ENCODE measurements around the gene ARHGEF4. TPM values are rescaled to one million over a fixed set of nuclear protein-coding genes. Genes with fewer than 3 reads are reported as not detected.
"Not testable (repeated sequence)": the region's sequence is repeated elsewhere in the genome, so short reads cannot be mapped to it uniquely, and the experiment has no call there.

ARHGEF4 gene
- total and polyA plus RNA-seq, 5 donors, result 1.8 to 5.2 (median 2.8) TPM

DNA sequence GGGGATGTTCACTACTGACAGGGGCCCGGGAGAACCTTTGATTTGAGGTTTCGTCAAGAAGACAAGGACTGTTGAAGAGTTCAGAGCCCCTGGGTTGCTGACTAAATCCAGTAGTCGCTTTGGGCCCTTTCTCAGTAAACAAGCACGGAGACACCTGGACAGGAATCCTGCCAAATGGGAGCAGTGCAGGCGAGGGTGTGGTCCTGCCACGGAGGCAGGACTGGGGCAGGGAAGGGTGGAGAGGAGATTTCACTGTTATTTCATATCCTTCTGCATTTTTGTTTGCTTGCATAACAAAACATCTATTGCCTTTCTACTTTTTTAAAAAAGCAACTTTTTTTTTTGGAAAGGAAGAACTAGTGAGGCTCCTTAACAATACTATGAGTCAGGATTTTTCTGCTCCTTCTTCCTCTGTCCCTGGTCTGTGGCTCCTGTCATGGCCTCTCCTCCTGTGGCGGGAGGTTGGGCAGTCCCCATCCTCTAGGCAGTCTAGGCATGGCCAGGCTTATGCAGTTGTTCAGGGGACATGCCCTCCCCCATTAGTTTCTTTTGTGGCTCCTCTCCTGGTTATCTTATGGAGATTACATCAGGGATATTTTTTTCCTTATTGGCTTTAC is 57.7 kb downstream of the ARHGEF4 start:
- intact Hi-C loops (cut with DNase I), result no loop called here
- Histone ChIP-seq H3K4me1 (ENCODE audit: control insufficient read depth, insufficient read depth, low read length) (no peaks in the 10 kb centered on the region), H3K27me3 (ENCODE audit: control insufficient read depth, insufficient read depth) (no peaks in the 10 kb centered on the region), H3K4me3 (ENCODE audit: low read length) (no peak overlapping the region), H3K27ac (ENCODE audit: low read length) (no peak overlapping the region), H3K9me3 (ENCODE audit: control insufficient read depth, low read length) (no peaks in the 10 kb centered on the region)
- WGBS, result 75% methylated on average over 7 of the region's 7 CpGs
- no peak for DNase-seq
- no peak for ATAC-seq

DNA sequence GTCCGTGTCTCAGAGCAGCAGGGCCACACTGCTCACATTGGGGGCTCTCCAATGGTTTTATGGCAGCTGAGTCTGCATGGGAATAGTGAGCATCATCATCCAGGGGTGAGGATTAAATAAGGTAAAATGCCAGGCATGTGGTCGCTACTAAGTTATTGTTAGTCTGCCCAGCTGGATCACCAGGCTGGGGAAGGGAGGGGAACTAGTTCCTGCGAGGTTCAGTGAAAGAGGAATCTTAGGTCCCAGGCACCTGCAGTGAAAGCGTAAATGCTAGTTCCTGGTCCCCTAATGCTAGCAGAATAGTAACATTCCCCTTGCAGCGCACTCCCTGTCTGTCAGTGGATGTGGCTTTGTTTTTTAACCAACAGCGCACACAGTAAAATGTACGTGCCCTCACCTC is 60.1 kb downstream of the ARHGEF4 start:
- Histone ChIP-seq H3K9me3 (ENCODE audit: control insufficient read depth, low read length) (no peaks in the 10 kb centered on the region), H3K4me1 (ENCODE audit: control insufficient read depth, insufficient read depth, low read length) (no peaks in the 10 kb centered on the region), H3K27me3 (ENCODE audit: control insufficient read depth, insufficient read depth) (no peaks in the 10 kb centered on the region), H3K27ac (ENCODE audit: low read length) (no peak overlapping the region), H3K4me3 (ENCODE audit: low read length) (no peak overlapping the region)
- 79% methylated on average over 7 of the region's 7 CpGs for WGBS
- DNase-seq (no peak), ATAC-seq (no peak)
- intact Hi-C loops (cut with DNase I), result no loop called here

DNA sequence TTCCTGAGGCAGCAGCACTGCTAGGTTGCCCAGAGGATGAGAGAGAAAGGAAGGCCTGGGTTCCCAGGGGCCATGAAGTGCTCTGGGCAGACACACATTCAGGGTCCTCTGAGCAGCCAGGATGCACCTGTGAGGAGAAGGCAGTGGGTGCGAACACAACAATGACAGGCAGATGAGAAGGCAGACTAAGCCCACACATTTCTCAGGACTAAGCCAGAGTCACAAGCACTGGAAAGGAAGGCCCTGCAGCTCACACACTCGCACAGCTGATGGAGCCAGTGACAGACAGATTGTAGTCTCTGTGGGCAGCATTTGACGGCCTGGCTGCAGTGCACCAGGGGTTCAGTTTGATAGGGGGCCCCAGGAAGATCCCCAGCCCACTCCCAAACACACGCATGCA is 61.8 kb downstream of the ARHGEF4 start:
- no peaks in the 10 kb centered on the region for H3K4me1 ChIP-seq (ENCODE audit: control insufficient read depth, insufficient read depth, low read length)
- 70% methylated on average over 4 of the region's 4 CpGs for WGBS
- intact Hi-C loops (cut with DNase I), result no loop called here
- ATAC-seq, result no peak
- H3K27me3 ChIP-seq (ENCODE audit: control insufficient read depth, insufficient read depth), result no peaks in the 10 kb centered on the region
- no peak overlapping the region for H3K4me3 ChIP-seq (ENCODE audit: low read length)
- H3K27ac ChIP-seq (ENCODE audit: low read length), result no peak overlapping the region
- DNase-seq, result no peak
- no peaks in the 10 kb centered on the region for H3K9me3 ChIP-seq (ENCODE audit: control insufficient read depth, low read length)

DNA sequence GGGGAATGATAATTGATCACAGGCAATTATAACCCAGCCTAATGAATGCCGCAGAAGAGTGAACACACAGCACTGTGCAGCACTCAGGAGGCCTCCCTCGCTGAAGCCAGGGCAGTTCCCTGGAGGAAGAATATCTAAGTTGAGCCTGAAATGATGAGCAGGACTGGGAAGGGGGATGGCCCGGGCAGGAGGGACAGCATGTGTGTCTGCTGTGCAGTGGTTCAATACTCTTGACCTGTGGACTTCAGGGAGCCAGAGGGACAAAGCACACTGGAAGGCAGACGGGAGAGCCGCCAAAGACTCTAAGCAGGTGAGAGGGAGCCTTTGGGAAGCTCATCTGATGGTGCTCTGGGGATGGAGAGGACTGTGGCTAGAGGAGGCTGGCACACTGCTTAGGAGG is 62.6 kb downstream of the ARHGEF4 start:
- WGBS, result 71% methylated on average over 5 of the region's 5 CpGs

DNA sequence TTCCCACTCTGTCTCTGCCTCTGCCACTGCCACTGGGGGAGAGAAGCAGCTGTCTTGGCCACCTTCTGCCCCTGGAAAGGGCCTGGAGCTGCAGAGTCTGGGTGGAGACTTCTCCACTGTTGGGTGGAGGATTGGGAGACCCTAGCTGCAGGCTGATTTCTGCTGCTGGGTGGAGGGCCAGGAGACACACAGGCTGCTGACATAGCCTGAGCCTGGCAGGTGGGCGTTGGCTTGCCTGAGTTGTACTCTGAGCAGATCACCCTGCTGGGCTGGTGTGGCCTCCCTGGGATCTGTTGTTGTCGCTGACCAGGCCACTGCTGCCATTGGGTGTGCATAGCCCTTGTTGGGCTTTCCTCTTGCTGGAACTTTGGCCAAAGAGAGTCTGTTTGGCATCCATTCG is 64.3 kb downstream of the ARHGEF4 start:
- Histone ChIP-seq H3K4me1 (ENCODE audit: control insufficient read depth, insufficient read depth, low read length) (no peaks in the 10 kb centered on the region), H3K9me3 (ENCODE audit: control insufficient read depth, low read length) (no peaks in the 10 kb centered on the region), H3K27ac (ENCODE audit: low read length) (no peak overlapping the region), H3K27me3 (ENCODE audit: control insufficient read depth, insufficient read depth) (no peaks in the 10 kb centered on the region), H3K4me3 (ENCODE audit: low read length) (no peak overlapping the region)
- 66% methylated on average over 3 of the region's 3 CpGs for WGBS
- intact Hi-C loops (cut with DNase I), result no loop called here
- DNase-seq (no peak), ATAC-seq (no peak)

More for the DNA sequence above, 62.6 kb downstream of the ARHGEF4 start:
- no peak overlapping the region for H3K4me3 ChIP-seq (ENCODE audit: low read length)
- DNase-seq (no peak), ATAC-seq (no peak)
- no peaks in the 10 kb centered on the region for H3K27me3 ChIP-seq (ENCODE audit: control insufficient read depth, insufficient read depth)
- no peak overlapping the region for H3K27ac ChIP-seq (ENCODE audit: low read length)
- H3K9me3 ChIP-seq (ENCODE audit: control insufficient read depth, low read length), result no peaks in the 10 kb centered on the region
- intact Hi-C loops (cut with DNase I), result no loop called here
- no peaks in the 10 kb centered on the region for H3K4me1 ChIP-seq (ENCODE audit: control insufficient read depth, insufficient read depth, low read length)

DNA sequence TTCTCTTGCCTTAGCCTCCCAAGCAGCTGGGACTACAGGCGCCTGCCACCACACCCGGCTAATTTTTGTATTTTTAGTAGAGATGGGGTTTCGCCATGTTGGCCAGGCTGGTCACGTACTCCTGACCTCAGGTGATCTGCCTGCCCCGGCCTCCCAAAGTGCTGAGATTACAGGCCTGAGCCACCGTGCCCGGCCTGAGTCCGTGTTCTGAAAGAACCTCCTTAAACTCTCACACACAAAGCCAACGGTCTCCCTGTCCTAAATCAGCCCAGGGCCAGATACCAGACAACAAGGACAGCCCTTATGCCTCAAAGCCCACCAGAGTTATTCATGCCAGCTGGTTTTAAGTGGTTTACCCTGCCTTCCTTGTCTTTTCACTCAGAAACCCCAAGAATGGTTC is 64.9 kb downstream of the ARHGEF4 start:
- ATAC-seq; H3K27ac ChIP-seq (ENCODE audit: low read length); H3K27me3 ChIP-seq (ENCODE audit: control insufficient read depth, insufficient read depth); H3K9me3 ChIP-seq (ENCODE audit: control insufficient read depth, low read length); H3K4me1 ChIP-seq (ENCODE audit: control insufficient read depth, insufficient read depth, low read length); DNase-seq; intact Hi-C loops (cut with DNase I); H3K4me3 ChIP-seq (ENCODE audit: low read length): not testable (repeated sequence)
- WGBS, result 87% methylated on average over 9 of the region's 9 CpGs

DNA sequence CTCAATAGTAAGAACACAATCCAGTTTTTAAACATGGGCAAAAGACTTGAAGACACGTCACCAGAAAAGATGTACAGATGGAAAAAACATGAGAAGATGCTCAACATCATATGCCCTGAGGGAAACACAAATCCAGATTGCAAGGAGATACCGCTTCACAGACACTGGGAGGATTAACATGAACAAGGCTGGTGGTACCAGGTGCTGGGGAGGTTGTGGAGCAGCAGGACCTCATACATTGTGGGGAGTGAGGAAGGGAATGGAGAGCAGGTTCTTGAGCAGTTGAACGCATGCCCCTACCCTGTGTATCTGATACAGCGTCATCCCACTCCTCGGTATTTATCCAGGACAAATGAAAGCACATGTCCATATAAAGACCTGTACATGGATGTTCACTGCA is 72.1 kb downstream of the ARHGEF4 start:
- Histone ChIP-seq H3K27ac (ENCODE audit: low read length) (no peak overlapping the region), H3K9me3 (ENCODE audit: control insufficient read depth, low read length) (no peaks in the 10 kb centered on the region), H3K4me3 (ENCODE audit: low read length) (no peak overlapping the region), H3K4me1 (ENCODE audit: control insufficient read depth, insufficient read depth, low read length) (no peaks in the 10 kb centered on the region), H3K27me3 (ENCODE audit: control insufficient read depth, insufficient read depth) (no peaks in the 10 kb centered on the region)
- ATAC-seq (no peak), DNase-seq (no peak)
- intact Hi-C loops (cut with DNase I), result no loop called here
- WGBS, result 91% methylated on average over 5 of the region's 5 CpGs

DNA sequence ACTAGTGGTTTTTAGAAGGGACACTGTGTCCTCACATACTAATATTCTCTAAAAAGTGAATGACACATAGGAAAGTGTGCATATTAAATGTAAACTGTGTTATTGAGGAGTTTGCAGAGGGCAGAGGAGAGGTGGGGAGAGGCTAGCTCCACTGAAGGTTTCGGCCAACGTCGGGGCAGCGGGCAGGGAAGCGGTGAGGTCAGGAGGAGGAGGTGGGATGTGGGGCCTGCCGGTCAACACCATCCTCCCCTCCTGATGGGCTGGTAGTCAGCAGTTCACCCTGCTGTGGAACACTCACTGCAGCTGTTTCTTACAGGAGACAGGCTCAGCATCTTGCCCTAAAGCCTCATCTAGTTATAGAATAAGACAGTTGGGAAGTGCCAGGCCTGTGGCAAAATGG is 74.2 kb downstream of the ARHGEF4 start:
- ATAC-seq (no peak), DNase-seq (no peak)
- no peak overlapping the region for H3K27ac ChIP-seq (ENCODE audit: low read length)
- H3K4me1 ChIP-seq (ENCODE audit: control insufficient read depth, insufficient read depth, low read length), result no peaks in the 10 kb centered on the region
- no peaks in the 10 kb centered on the region for H3K27me3 ChIP-seq (ENCODE audit: control insufficient read depth, insufficient read depth)
- no peak overlapping the region for H3K4me3 ChIP-seq (ENCODE audit: low read length)
- no peaks in the 10 kb centered on the region for H3K9me3 ChIP-seq (ENCODE audit: control insufficient read depth, low read length)
- intact Hi-C loops (cut with DNase I), result no loop called here
- 59% methylated on average over 6 of the region's 6 CpGs for WGBS

DNA sequence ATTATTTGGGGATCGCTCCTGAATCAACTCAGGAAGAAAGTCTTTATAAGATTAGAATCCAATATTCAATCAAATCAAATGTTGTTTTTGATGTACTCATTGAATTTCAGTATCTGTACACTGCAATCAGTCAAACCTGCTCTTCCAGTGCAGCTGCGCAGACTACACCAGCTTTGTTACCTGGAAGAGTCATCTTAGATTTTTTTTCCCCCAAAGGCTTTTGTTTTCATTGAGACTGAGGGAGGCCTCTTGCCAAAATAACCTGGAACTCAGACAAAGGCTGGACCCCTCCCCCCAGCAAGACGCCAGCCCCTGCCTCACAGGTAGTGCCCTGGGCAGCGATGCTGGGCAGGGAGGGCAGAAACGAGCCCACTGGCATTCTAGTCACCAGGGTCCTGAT is 74.8 kb downstream of the ARHGEF4 start:
- no peak for ATAC-seq
- no peak for DNase-seq
- no peak overlapping the region for H3K27ac ChIP-seq (ENCODE audit: low read length)
- 84% methylated on average over 5 of the region's 5 CpGs for WGBS
- H3K4me1 ChIP-seq (ENCODE audit: control insufficient read depth, insufficient read depth, low read length), result no peaks in the 10 kb centered on the region
- intact Hi-C loops (cut with DNase I), result no loop called here
- H3K4me3 ChIP-seq (ENCODE audit: low read length), result no peak overlapping the region
- H3K9me3 ChIP-seq (ENCODE audit: control insufficient read depth, low read length), result no peaks in the 10 kb centered on the region
- H3K27me3 ChIP-seq (ENCODE audit: control insufficient read depth, insufficient read depth), result no peaks in the 10 kb centered on the region

DNA sequence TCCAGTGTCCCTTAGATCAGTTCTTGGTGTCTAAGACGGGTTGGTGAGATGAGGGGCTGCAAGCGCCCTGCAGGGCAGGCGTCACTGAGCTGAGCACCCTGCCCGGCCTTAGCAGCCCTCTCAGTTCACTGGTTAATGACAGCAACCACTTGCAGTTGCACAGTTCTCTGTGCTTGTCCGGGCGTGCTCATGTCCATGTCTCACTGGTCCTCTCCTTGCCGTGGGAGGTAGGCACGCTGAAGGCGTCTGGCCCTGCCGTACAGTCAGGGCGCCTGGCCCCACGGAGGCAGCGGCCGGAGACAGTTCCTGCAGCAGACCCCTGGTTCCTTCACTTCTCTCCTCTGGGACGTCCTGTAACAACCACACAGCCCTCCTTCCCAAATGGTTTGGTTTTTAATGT is 75.3 kb downstream of the ARHGEF4 start:
- no peak for ATAC-seq
- intact Hi-C loops (cut with DNase I), result no loop called here
- Histone ChIP-seq H3K27me3 (ENCODE audit: control insufficient read depth, insufficient read depth) (no peaks in the 10 kb centered on the region), H3K4me1 (ENCODE audit: control insufficient read depth, insufficient read depth, low read length) (no peaks in the 10 kb centered on the region), H3K9me3 (ENCODE audit: control insufficient read depth, low read length) (no peaks in the 10 kb centered on the region), H3K4me3 (ENCODE audit: low read length) (no peak overlapping the region), H3K27ac (ENCODE audit: low read length) (no peak overlapping the region)
- 72% methylated on average over 15 of the region's 15 CpGs for WGBS
- peak in 1 of 3 donors; percentile 32 for DNase-seq

DNA sequence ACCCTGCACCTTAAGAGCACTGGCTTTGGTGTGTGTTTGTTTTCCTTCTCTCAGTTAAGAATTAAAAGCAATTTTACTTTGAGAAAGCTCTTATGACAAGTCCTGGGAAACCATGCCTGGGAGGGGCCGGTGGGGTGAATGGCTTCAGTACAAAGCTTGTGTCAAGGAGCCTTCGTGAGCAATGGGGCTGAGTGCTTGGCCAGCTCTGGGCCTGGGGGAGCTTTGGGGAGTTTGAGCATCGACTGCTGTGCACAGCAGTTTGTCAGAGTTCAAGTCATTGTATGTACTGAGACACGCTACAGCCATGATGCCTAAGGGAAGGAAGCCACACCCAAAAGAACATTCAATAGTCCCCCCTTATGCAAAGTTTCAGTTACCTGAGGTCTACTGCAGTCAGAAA is 75.8 kb downstream of the ARHGEF4 start:
- no peaks in the 10 kb centered on the region for H3K9me3 ChIP-seq (ENCODE audit: control insufficient read depth, low read length)
- H3K27me3 ChIP-seq (ENCODE audit: control insufficient read depth, insufficient read depth), result no peaks in the 10 kb centered on the region
- no peak for DNase-seq
- no peak overlapping the region for H3K27ac ChIP-seq (ENCODE audit: low read length)
- 68% methylated on average over 4 of the region's 4 CpGs for WGBS
- no peak overlapping the region for H3K4me3 ChIP-seq (ENCODE audit: low read length)
- H3K4me1 ChIP-seq (ENCODE audit: control insufficient read depth, insufficient read depth, low read length), result no peaks in the 10 kb centered on the region
- intact Hi-C loops (cut with DNase I), result no loop called here
- ATAC-seq, result no peak

DNA sequence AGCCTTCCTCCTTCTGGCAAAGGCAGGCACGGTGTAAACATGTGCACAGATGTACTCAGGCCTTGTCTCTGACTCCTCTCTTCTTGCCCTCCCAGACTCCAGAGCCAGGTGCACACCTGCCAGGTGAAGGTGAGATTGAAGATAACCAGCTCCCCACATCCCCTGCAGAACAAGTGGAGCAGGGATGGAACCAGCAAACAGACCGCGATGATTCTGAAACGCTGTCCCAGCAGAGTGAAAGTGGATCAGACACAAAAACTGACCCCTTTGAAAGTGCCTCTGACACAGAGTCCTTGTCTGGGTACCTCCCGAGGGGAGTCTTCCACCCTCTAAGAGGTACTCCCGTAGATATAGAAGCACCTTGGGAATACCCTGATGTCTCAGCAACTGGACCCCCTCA is 77.2 kb downstream of the ARHGEF4 start:
- DNase-seq (no peak), ATAC-seq (no peak)
- Histone ChIP-seq H3K27me3 (ENCODE audit: control insufficient read depth, insufficient read depth) (no peaks in the 10 kb centered on the region), H3K4me1 (ENCODE audit: control insufficient read depth, insufficient read depth, low read length) (no peaks in the 10 kb centered on the region), H3K9me3 (ENCODE audit: control insufficient read depth, low read length) (no peaks in the 10 kb centered on the region), H3K27ac (ENCODE audit: low read length) (no peak overlapping the region), H3K4me3 (ENCODE audit: low read length) (no peak overlapping the region)
- intact Hi-C loops (cut with DNase I), result no loop called here
- WGBS, result 87% methylated on average over 6 of the region's 6 CpGs

Measured in right cardiac atrium (tissue), 5 donors.